GM21717 (cell line): Measurements from ENCODE around the gene ZBTB20.

ENCODE experiments used
- ATAC-seq: cut with Tn5 transposase; IDR thresholded peaks from one replicate; pipeline ENCODE4 v1.9.1; 2021; ENCODE audit warnings: mild to moderate bottlenecking, moderate library complexity; ENCODE audit not compliant: unreplicated experiment

The ZBTB20 gene

GRCh38 chr3:115092220-115092791 is 54.8 kb downstream of the ZBTB20 start:
- ATAC-seq = peak; percentile 81

- no peak for ATAC-seq
Measured at GRCh38 chr3:115090712-115091111, 56.4 kb downstream of the ZBTB20 start.

GRCh38 chr3:115089481-115089880 is 57.6 kb downstream of the ZBTB20 start:
- ATAC-seq = no peak

- ATAC-seq = no peak
Measured at GRCh38 chr3:115087512-115087911, 59.6 kb downstream of the ZBTB20 start.

- no peak for ATAC-seq
Measured at GRCh38 chr3:115086344-115086743, 60.7 kb downstream of the ZBTB20 start.

- no peak for ATAC-seq
Measured at GRCh38 chr3:115085197-115085865, 61.8 kb downstream of the ZBTB20 start.

GRCh38 chr3:115084686-115085085 is 62.4 kb downstream of the ZBTB20 start:
- ATAC-seq = no peak

- ATAC-seq = no peak
Measured at GRCh38 chr3:115082260-115082659, 64.8 kb downstream of the ZBTB20 start.

- no peak for ATAC-seq
Measured at GRCh38 chr3:115081444-115081843, 65.6 kb downstream of the ZBTB20 start.

- no peak for ATAC-seq
Measured at GRCh38 chr3:115077501-115078250, 69.4 kb downstream of the ZBTB20 start.

GRCh38 chr3:115074502-115074901 is 72.6 kb downstream of the ZBTB20 start:
- ATAC-seq = no peak

- ATAC-seq = no peak
Measured at GRCh38 chr3:115072265-115073021, 74.6 kb downstream of the ZBTB20 start.

GRCh38 chr3:115071601-115072000 is 75.5 kb downstream of the ZBTB20 start:
- no peak for ATAC-seq

- no peak for ATAC-seq
Measured at GRCh38 chr3:115071166-115071565, 75.9 kb downstream of the ZBTB20 start.

- no peak for ATAC-seq
Measured at GRCh38 chr3:115068799-115069198, 78.3 kb downstream of the ZBTB20 start.

GRCh38 chr3:115062412-115062956 is 84.6 kb downstream of the ZBTB20 start:
- no peak for ATAC-seq

GRCh38 chr3:115062009-115062408 is 85.1 kb downstream of the ZBTB20 start:
- no peak for ATAC-seq

- ATAC-seq = no peak
Measured at GRCh38 chr3:115052906-115053305, 94.2 kb downstream of the ZBTB20 start.

GRCh38 chr3:115042351-115042750 is 104.7 kb downstream of the ZBTB20 start:
- ATAC-seq = no peak

- no peak for ATAC-seq
Measured at GRCh38 chr3:115040673-115041286, 106.3 kb downstream of the ZBTB20 start.

- ATAC-seq = no peak
Measured at GRCh38 chr3:115040246-115040645, 106.8 kb downstream of the ZBTB20 start.
